NCI-H2081 (cell line): ENCODE measurements around the gene GALNT1.
A peak's percentile ranks its signal among the peaks of the same experiment; 100 is the strongest.

Source experiments
- DNase-seq, 2 experiments: peaks; one replicate each; lab custom pipeline; 2025; lab: John Stamatoyannopoulos, UW

GALNT1 gene

DNA sequence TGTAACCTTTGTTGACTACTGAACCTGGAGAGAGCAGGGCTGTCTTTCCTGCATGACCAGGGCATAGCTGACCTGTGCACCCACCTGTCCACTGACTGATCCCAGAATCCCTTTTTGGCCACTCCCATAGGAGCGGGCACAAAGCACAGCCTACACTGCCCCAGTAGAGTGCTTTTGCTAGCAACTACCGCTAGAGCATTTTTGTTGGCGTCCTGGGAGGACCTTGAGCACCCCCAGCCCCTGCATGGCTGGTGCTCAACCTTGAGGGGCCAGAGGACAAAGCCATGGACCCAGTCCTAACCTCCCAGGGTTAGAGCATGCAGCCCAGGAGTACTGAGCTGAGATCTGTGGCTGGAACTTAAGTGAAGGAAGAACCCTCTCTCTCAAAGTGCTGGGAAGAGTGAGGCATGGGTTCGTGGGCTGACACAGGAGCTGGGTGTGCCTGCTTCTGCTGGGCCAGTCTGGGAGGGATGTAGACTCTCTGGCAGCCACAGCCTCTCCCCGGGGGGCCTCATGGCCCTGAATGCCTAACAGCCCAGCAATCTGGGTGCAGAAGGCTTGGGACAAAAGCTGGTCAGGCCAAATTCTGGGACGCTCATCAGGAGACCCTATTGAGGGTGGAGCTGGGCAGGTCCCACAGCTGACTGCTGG, 140.0 kb downstream of the GALNT1 start:
- no peak for DNase-seq

DNA sequence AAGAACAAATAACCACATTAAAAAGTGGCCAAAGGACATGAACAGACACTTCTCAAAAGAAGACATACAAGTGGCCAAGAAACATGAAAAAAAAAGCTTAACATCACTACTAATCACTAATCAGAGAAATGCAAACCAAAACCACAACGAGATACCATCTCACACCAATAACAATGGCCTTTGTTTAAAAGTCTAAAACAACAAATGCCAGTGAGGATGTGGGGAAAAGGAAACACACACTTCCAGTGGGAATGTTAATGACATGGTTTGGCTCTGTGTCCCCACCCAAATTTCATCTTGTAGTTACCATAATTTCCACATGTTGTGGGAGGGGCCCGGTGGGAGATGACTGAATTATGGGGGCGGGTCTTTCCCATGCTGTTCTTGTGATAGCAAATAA, 147.1 kb downstream of the GALNT1 start:
- DNase-seq = no peak

DNA sequence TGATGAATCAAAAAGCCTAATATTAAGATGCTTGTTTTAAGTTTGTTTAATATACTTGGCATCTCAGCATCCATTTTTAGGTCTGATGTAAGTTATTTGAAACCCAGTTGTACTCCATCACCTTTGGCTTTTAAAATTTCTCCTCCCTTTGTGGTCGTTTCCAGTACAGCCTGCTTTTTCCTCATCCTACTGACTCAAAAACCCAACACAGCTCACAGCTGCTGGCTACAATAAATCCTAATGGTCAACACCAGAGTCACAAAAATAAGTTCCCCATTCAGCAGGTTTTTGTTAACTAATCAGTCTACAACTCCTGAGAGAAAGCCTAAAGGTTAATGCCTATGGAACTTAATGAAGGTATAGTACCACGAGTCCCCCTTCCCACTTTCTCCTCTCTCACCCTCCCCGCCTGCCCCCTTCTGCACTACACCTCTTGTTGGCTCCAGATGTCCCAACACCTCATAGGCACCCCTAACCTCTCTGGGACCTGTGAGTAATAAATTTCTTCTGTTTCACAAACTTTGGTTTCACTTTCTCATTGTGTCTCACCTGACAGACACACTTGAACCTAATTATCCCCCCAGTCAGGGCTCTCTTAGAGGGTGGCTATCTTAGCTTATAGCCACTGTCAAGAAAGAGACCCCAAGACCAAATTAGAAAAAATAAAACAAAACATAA, 148.6 kb downstream of the GALNT1 start:
- no peak for DNase-seq

DNA sequence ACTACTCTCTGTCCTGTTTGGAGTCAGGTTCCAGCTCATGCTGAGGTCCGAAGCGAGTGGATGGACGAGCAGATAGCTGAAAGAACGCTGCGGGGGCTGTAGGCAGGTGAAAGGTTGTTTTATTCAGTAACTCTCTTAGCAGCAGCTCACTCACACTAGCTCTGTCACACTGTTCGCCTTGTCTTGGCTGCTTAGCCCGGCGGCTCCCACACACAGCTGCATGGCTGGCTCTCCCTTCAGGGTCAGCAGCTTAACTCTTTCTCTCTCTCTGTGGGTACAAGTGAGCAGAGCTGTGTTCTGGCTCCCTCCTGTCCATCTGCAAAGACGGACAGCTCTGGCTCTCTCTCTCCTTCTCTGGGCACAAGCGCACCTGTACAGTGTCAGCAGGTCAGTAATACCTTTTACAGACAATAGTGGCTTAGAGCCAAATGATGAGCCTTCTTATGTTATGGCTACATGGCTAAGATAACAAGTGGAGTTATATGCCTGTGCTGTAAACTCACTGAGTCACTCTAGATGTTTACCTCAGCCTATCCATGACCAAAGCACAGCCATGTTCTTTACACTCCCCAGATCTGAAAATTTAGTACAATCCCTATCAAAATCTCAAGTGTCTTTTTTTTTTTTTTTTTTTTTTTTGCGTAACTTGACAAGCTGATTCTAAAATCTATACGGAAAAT, 149.3 kb downstream of the GALNT1 start:
- DNase-seq = no peak

DNA sequence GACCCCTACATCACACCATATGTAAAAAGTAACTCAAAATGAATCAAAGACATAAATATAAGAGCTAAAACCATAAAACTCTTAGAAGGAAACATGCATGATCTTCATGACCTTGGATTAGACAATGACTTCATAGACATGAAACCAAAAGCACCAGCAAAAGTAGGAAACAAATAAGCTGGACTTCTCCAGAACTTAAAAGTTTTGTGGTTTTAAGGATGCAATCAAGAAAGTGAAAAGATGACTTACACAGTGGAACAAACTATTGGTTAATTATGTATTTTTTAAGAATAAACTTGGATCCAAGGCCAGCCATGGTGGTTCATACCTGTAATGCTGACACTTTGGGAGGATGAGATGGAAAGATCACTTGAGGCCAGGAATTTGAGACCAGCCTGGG, 150.2 kb downstream of the GALNT1 start:
- DNase-seq = no peak

DNA sequence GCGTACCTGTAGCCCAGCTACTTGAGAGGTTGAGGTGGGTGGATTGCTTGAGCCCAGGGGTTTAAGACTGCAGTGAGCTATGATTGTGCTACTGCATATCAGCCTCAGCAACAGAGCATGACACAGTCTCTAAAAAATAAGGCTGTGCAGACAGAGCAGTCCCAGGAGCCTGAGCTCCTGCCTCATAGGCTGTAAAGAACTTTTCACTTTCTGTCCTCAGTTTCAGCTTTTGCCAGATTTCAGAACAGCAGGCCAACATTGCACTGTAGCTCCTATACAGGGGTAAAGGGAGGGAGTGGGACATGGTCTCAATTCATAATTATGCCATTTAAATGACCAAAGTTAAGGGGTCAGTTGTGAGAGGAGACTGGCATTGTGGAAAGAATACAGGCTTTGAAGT, 150.6 kb downstream of the GALNT1 start:
- no peak for DNase-seq

DNA sequence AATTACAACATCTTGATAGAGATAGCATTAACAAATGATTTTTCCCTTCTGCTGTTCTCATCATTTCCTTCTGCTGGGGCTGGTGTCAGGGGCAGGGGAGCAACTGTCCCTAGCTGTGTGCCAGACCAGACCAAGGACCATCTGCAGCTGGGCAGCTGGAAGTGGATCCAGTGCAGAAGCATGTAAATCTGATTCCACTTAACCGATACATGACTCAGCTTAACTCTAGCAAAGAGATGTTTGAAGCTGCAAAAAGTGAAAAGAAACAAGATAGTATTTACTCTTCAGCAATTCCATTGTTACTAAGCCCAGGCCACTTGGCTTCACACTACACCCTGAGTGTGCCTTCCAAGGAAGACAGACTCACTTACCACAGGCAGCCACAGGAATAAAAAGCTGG, 151.1 kb downstream of the GALNT1 start:
- no peak for DNase-seq

DNA sequence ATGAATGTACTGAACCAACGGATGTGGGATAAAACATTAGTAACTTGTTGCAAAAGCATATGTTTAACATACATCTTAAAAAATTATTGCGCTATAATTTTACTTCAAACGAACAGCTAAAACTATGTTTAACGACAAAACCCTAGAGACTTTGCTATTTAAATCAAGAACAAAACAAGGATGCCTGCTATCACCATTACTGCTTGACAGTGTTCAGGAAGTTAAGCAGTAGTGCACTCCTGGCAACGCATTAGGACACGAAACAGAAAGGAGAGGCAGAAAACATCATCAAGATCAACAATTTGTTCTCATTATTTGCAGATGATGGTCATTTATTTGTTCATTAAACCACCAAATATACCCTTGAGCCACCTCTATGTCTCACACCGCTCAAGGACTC, 151.9 kb downstream of the GALNT1 start:
- no peak for DNase-seq

DNA sequence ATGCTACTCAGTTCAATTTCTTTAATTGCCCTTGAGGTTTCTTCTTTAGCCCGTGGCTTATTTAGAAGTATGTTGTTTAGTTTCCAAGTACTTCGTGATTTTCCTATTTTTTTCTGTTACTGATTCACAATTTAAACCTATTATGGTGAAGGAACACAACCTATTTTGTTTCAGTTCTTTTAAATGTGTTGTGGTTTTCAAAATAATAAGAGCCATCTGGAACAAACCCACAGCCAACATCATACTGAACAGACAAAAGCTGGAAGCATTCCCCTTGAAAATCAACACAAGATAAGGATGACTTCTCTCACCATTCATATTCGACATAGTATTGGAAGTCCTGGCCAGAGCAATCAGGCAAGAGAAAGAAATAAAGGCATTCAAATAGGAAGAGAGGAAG, 155.2 kb downstream of the GALNT1 start:
- DNase-seq = no peak

DNA sequence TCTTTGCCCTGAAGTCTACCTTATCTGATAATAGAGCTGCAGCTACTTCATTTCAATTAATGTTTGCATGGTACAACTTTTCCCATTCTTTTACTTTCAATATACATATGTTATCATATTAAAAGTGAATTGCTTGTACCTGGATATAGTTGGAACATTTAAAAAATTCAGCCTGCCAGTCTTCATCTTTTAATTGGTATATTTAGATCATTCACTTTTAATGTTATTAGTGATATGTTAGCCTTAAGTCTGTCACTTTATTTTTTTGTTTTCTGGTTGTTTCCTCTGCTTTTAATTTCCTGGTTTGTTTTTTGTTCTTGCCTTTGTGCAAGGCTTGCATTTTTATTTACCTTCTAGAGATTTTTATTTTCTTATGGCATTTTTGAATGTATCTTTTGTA, 158.2 kb downstream of the GALNT1 start:
- DNase-seq = no peak

DNA sequence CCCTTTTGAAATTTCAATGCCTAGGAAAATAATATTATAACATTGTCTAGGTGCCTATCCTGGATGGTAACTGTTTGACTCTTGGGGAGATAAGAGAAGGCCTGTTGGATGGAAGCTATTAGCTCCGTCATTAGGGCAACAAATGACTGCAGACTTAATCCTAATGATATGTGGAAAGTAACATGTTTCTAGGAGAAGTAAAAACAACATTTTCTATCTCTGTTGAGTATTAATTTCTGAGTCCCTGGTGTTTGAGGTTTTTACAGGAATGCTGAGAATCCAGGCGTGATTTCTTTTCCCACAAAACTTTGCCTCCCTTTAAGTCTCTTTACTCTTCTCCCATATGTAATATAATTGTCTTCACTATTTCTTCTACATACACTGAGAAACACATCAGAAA, 159.1 kb downstream of the GALNT1 start:
- no peak for DNase-seq

DNA sequence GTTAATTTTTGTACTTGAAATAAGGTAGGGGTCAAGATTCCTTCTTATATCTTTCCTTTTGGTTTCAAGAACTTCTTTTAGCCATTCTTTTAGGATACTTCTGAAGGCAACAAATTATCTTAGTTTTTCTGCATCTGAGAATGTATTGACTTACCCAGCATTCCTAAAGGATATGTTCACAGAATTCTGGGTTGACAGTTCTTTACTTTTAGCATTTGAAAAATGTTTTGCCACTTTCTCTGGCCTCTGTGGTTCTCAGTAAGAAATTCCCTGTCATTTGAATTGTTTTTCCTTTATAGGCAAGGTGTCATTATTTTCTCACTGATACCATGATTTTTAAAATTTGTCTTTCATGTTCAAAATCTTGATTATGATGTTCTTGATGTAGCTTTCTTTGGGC, 162.4 kb downstream of the GALNT1 start:
- DNase-seq = no peak

DNA sequence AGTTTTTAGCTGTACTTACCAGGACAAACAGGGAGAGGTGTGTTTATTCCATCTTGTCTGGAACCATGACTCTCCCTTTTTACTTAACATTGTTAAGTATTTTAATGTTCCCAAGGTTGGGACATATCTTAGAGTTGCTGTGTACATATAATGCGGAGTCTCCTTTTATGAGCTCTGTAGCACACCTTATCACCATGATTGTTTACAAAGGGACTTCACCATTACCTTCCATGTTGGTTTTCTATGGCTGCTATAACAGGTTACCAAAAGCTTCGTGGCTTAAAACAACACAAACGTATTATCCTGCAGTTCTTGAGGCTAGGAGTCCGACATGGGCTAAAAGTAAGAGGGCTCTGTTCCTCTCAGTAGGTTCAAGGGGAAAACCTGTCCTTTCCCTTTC, 164.3 kb downstream of the GALNT1 start:
- no peak for DNase-seq

DNA sequence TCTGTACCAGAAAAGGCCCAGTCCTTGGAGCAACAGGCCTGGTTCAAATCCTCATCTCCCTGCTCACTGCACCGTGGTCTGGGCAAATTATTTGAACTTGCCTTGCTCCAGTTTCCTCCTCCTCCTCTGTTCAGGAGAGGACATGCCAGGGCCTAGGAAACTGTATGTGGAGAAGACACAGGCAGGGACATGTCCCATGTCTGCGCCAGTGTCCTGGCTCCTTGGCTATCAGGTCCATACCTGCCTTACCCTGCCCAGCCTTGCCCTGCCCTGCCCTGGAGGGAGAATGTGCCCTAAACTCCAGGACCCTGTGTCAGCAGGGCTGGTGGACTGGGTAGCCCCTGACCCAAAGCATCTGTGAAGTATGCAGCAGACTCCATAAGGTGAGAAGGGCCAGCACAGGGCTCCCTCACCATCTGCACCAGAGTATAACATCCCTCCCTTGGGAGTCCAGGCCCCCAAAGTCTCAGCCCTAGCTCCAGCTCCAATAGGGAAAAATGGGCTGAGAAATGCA, 165.3 kb downstream of the GALNT1 start:
- DNase-seq = no peak

DNA sequence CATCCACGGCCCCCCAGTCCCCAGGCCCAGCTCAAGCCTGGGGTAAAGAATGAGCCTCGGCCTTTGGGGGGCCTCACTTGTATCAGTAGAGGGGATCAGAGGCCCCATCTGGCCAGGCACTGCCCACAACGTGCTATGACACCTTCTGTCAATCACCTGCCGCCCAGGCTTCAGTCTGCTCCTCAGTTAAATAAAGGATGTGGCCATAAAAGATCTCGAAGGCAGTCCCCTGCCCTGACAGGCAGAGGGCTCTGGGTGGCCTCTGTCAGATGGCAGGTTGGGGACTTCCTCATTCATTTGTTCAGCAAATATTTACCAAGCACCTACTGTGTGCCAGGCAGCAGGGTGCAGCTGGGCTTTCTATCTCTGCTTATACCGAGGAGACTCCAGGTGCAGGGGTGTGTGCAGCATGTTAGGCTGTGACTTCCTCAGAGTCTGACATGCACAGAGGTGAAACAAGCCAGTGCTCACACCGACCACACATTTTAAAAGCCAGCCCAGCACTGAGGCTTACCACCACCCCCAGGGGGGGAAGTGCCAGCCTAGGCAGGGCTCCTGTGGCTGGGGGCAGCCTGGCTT, 166.4 kb downstream of the GALNT1 start:
- DNase-seq = no peak

DNA sequence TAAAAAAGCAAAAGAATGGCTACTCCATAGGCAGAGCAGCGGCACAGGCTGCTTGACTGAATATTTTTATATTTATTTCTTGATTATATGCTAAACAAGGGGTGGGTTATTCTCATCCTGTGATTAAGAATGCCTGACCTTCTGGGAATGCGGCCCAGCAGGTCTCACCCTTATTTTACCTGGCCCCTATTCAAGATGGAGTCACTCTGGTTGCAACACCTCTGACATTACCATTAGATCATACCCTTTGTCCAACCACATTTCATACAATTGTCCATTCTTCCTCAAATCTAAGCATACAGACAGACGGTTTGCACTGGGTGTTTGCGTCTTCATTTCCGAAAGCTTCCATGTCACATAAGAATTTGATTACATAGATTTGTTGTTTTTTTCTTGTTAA, 168.2 kb downstream of the GALNT1 start:
- no peak for DNase-seq

DNA sequence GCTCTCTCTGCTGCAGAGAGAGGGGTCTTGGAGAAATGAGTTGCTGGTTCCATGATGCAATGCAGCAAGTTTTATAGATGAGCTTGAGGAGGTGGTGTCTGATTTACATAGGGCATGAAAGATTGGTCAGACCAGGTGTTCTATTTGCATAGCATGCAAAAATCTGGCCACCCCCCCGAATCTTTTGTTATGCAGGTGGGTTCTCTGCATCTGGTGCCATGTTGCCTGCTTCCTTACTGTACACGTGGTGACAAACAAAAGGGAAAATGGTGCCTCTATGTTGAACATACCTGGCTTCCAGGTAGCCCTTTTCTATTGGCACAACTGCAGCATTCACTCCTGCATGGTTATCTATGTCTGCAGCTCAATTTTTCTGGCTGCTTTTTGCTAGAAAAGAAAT, 169.4 kb downstream of the GALNT1 start:
- no peak for DNase-seq

DNA sequence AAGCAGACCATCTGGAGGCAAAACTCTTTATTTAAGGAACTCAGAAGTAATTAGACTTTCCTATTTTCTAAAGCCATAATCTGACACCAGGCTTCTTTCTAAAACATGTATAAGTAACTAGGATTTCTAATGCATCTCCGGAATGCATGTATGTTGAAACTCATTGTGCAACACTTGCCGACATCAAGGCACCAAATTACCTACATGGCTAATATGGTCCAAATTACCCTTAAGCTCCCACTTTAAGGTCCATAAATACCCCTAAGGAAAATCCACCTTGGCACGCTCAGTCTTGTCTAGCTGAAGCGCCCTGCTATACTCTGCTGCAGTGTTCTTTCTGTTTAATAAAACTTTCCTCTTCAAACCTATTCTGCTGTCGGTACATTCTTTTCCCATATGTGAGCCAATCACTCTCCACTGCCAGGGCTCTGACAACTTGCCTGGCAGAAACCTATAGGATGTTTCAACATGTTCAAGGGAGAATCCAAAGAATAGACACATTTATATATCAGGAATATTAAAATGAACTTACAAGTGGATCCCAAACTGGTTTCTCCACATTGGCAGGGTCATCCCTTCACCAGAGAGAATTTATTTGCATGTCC, 171.9 kb downstream of the GALNT1 start:
- DNase-seq = no peak

DNA sequence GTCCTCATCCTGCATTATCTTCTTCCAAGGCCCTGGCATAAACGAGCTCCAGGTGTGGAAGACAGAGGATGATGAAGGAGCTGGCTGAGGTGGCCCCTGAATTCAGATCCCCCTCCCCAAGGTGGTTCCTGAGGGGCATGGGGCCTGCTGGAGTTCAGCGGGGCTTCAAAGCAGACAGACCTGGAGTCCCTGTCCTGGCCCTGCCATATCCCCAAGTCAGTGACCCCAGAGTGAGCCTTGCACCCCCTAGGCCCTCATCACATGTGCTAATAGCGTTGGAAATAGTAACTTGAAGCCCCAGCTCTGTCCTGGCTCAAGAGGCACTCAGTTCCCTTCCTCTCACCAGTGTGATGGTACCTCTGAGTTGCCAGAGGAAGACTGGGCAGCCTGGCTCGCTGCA, 172.9 kb downstream of the GALNT1 start:
- DNase-seq = no peak

DNA sequence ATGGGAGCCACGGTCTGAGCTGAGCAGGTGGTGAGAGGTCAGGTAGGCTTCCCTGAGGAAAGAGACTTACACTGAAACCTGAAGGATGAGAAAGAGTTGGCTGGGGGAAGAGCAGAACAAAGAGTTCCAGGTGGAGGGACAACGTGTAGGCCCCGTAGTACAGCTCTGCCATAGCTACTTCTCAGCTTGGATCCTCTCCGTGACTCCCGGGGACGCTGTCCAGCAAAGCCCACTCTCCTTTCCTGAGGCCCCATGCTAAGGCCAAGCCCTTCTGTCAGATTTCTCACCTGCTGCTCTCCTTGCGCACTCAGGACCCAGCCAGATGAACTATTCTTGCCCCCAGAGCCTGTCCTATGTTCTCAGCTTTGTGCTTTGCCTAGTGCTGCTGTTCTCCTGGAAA, 173.8 kb downstream of the GALNT1 start:
- no peak for DNase-seq

DNA sequence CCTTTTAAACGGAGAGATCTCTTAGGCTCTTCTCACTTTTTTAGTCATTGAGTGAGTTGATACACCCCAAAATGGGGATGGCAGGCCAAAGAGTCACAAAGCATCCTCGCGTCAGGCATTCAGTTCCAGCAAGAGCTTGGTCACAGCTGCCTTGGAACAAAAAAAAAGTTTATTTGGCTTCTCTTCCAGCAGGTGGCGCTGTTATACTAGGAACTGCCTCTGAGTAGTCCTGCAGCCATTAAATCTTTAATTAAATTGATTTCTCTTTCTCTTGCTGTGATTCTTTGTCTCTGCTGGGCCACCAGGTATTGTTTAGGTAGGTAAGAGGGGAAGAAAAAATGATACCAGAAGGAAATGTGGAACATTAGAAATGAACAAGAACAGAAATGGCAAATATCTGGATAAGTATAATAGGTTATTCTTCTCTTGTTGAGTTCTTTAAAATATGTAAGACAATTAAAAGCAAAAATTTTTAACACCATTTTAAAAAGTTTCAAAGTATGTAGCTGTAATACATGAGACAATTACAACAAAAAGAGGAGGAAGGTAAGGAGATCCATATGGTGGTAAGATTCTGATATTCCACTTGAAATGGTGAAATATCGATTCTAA, 175.1 kb downstream of the GALNT1 start:
- peak; percentile 44 to 69 for DNase-seq
